GM12878 (cell line): ENCODE measurements around the gene AP3S1. TPM values are rescaled to one million over a fixed set of nuclear protein-coding genes. Genes with fewer than 3 reads are reported as not detected.

ENCODE experiments used
- ATAC-seq: fragments of 200-7000 bp; cut with Tn5 transposase; 3 replicates; pipeline ENCODE4 v1.9.1; 2020; ENCODE audit warnings: mild to moderate bottlenecking, moderate library complexity
- BruUV-seq: library from RNA; stranded (reverse); fragments of 400-500 nt; replicated peaks from 2 replicates; lab custom pipeline; 2021; lab: Mats Ljungman, UMichigan
- CTCF ChIA-PET: fragments of 300-600 bp; sonication (Branson Sonifier 250); formaldehyde crosslinking; extraction: SDS; loops from one replicate; lab custom pipeline; 2021; ENCODE audit warnings: inconsistent platforms; lab: Yijun Ruan, JAX
- POLR2A ChIA-PET: fragments of 350-600 bp; formaldehyde crosslinking; extraction: SDS; loops from one replicate; lab custom pipeline; 2021; ENCODE audit warnings: inconsistent platforms; lab: Charles Lee
- RAD21 ChIA-PET: fragments of 300-600 bp; sonication (Branson Sonifier 250); formaldehyde crosslinking; loops from one replicate; lab custom pipeline; 2023; ENCODE audit warnings: antibody characterized with exemption; ENCODE audit not compliant: unreplicated experiment; lab: Charles Lee
- SMC1A ChIA-PET: fragments of 300-600 bp; sonication (Branson Sonifier 250); formaldehyde crosslinking; loops from one replicate; lab custom pipeline; 2023; ENCODE audit not compliant: unreplicated experiment, uncharacterized antibody; lab: Charles Lee
- DNase-seq: peaks from one replicate; pipeline ENCODE4 v3.0.0-alpha.2; 2011; ENCODE audit warnings: low read depth, low spot score
- FAIRE-seq: peaks from 3 replicates; lab custom pipeline; 2011; peaks lifted over from hg19 to GRCh38; lab: Jason Lieb, UNC
- H2AFZ ChIP-seq: 2 replicates; pipeline ENCODE4 v1.6.0; 2011; ENCODE audit warnings: low read depth, low read length, control low read depth; ENCODE audit not compliant: control insufficient read depth
- H3K27ac ChIP-seq: 2 replicates; pipeline ENCODE4 v1.5.1; 2011; ENCODE audit warnings: control low read depth; ENCODE audit not compliant: control insufficient read depth, insufficient read depth
- H3K27me3 ChIP-seq, 2 experiments: replicated peaks in 1 of 2; 2 replicates each; pipeline versions ENCODE4 v1.6.0 to v1.6.1; 2011; ENCODE audit warnings: low read length in 1 of 2; ENCODE audit not compliant: control insufficient read depth in 2 of 2, insufficient read depth in 2 of 2
- H3K36me3 ChIP-seq, 2 experiments: 2 replicates each; pipeline ENCODE4 v1.5.1; 2011; ENCODE audit warnings: low read length in 1 of 2; ENCODE audit not compliant: control insufficient read depth in 2 of 2, insufficient read depth in 2 of 2
- H3K4me1 ChIP-seq: 2 replicates; pipeline ENCODE4 v1.6.1; 2011; ENCODE audit warnings: mild to moderate bottlenecking, low read length, moderate library complexity, mixed read lengths; ENCODE audit not compliant: control insufficient read depth, insufficient read depth
- H3K4me2 ChIP-seq: 2 replicates; pipeline ENCODE4 v1.6.0; 2011; ENCODE audit warnings: control low read depth; ENCODE audit not compliant: control insufficient read depth, insufficient read depth
- H3K4me3 ChIP-seq: fragments of 200-600 bp; sonication (generic); 2 replicates; pipeline ENCODE4 v1.5.1; 2016
- H3K79me2 ChIP-seq: 2 replicates; pipeline ENCODE4 v1.6.0; 2011; ENCODE audit warnings: low read length; ENCODE audit not compliant: control insufficient read depth, insufficient read depth
- H3K9ac ChIP-seq: 2 replicates; pipeline ENCODE4 v1.8.0; 2011; ENCODE audit warnings: low read length, control low read depth, mixed read lengths; ENCODE audit not compliant: control insufficient read depth, insufficient read depth
- H3K9me3 ChIP-seq: replicated peaks from 3 replicates; pipeline ENCODE4 v1.5.1; 2011; ENCODE audit warnings: mild to moderate bottlenecking, low read length; ENCODE audit not compliant: control insufficient read depth, insufficient read depth
- H4K20me1 ChIP-seq: 2 replicates; pipeline ENCODE4 v1.6.0; 2011; ENCODE audit not compliant: control insufficient read depth, insufficient read depth
- CBFB ChIP-seq: IDR thresholded peaks from 2 replicates; pipeline ENCODE4 v1.6.1; 2016; ENCODE audit warnings: antibody characterized with exemption, low read depth
- GATAD2B ChIP-seq: fragments of 450-650 bp; conservative IDR thresholded peaks from 2 replicates; pipeline ENCODE4 v1.6.1; 2017; ENCODE audit warnings: low read depth, mild to moderate bottlenecking, moderate library complexity
- JUND ChIP-seq: IDR thresholded peaks from 2 replicates; pipeline ENCODE4 v1.6.1; 2012; ENCODE audit warnings: low read depth, mild to moderate bottlenecking, low read length, improper control_type of control experiment, moderate library complexity
- MTA3 ChIP-seq: IDR thresholded peaks from 2 replicates; pipeline ENCODE4 v1.6.1; 2012; ENCODE audit warnings: low read length, inconsistent platforms, borderline replicate concordance
- NFXL1 ChIP-seq: fragments of 450-650 bp; IDR thresholded peaks from 2 replicates; pipeline ENCODE4 v1.6.1; 2017; ENCODE audit warnings: antibody characterized with exemption, mild to moderate bottlenecking, borderline replicate concordance
- NR2F1 ChIP-seq: fragments of 450-650 bp; conservative IDR thresholded peaks from 2 replicates; pipeline ENCODE4 v1.6.1; 2017; ENCODE audit warnings: mild to moderate bottlenecking
- PAX5 ChIP-seq: IDR thresholded peaks from 2 replicates; pipeline ENCODE4 v1.6.1; 2011; ENCODE audit warnings: low read depth, low read length, borderline replicate concordance
- PML ChIP-seq: IDR thresholded peaks from 2 replicates; pipeline ENCODE4 v1.6.1; 2012; ENCODE audit warnings: low read length, inconsistent platforms
- POLR2AphosphoS2 ChIP-seq: IDR thresholded peaks from 2 replicates; pipeline ENCODE4 v1.6.1; 2011; ENCODE audit warnings: low read depth, mild to moderate bottlenecking, low read length, improper control_type of control experiment, moderate library complexity
- POLR2AphosphoS5 ChIP-seq: IDR thresholded peaks from 2 replicates; pipeline ENCODE4 v1.6.1; 2011; ENCODE audit warnings: mild to moderate bottlenecking, low read length, inconsistent platforms
- RB1 ChIP-seq: fragments of 450-650 bp; formaldehyde crosslinking; IDR thresholded peaks from 2 replicates; pipeline ENCODE4 v1.6.1; 2017; ENCODE audit warnings: mild to moderate bottlenecking, borderline replicate concordance
- SMC3 ChIP-seq: IDR thresholded peaks from 2 replicates; pipeline ENCODE4 v1.6.1; 2011; ENCODE audit warnings: low read length, improper control_type of control experiment, borderline replicate concordance
- SRF ChIP-seq, 2 experiments: IDR thresholded peaks; 2 replicates each; pipeline ENCODE4 v1.6.1; 2011; ENCODE audit warnings: low read depth in 2 of 2, low read length in 2 of 2, mild to moderate bottlenecking in 1 of 2, moderate library complexity in 1 of 2
- TARDBP ChIP-seq: IDR thresholded peaks from 2 replicates; pipeline ENCODE4 v1.6.1; 2016; ENCODE audit warnings: borderline replicate concordance
- TCF3 ChIP-seq: IDR thresholded peaks from 2 replicates; pipeline ENCODE4 v1.6.1; 2012; ENCODE audit warnings: low read depth, mild to moderate bottlenecking, low read length, borderline replicate concordance; ENCODE audit not compliant: insufficient read depth
- ZSCAN29 ChIP-seq: fragments of 450-650 bp; IDR thresholded peaks from 2 replicates; pipeline ENCODE4 v1.6.1; 2017; ENCODE audit warnings: mild to moderate bottlenecking, moderate library complexity
- WGBS: methylation state at CpG from one replicate; pipeline ENCODE4 v1.1.6; 2016; ENCODE audit warnings: low lambda C conversion rate; ENCODE audit not compliant: insufficient replicate concordance, insufficient coverage; ENCODE audit errors: missing lambda C conversion rate; 5-methylcytosine and 5-hydroxymethylcytosine counted together
- in situ Hi-C: fragments of 300-500 bp; cut with MboI; formaldehyde crosslinking; loops from 9 replicates; pipeline ENCODE4 v1.14.3; 2018; ENCODE audit warnings: mixed read lengths
- intact Hi-C: fragments of 100-400 bp; cut with micrococcal nuclease; formaldehyde crosslinking; loops from one replicate; pipeline ENCODE4 v1.14.2; 2022; ENCODE audit not compliant: unreplicated experiment
- polyA plus RNA-seq, 11 experiments: library from polyadenylated mRNA; depleted of rRNA in 4 of 11; unstranded in 6 of 11; stranded (reverse) in 5 of 11; fragments of >200 nt; fragmentation: Nextera tagmentation in 4 of 11; fragmentation: Illumina TruSeq in 1 of 11; extraction: Ambion mirVana in 4 of 11; extraction: Trizol in 1 of 11; gene quantifications; 1 replicate in 1 of 11; 2 replicates in 10 of 11; pipeline versions ENCODE4 v1.2.1 to v1.2.3, GENCODE V29; 2011 to 2016; ENCODE audit warnings: inconsistent platforms in 2 of 11, missing spikeins in 2 of 11, low read depth in 1 of 11
- total RNA-seq, 4 experiments: library from RNA; depleted of rRNA in 3 of 4; stranded (reverse); fragments of >200 nt in 3 of 4; fragmentation: Illumina TruSeq in 1 of 4; extraction: Trizol in 1 of 4; gene quantifications; 2 replicates each; pipeline versions ENCODE4 v1.2.1 to v1.2.3, GENCODE V29; 2013 to 2021
- TF ChIP-seq, protein P1 (sequence below): fragments of 150-350 bp; IDR thresholded peaks from 2 replicates; pipeline ENCODE4 v1.6.1; 2014; ENCODE audit warnings: mild to moderate bottlenecking, low read depth, low read length
- TF ChIP-seq, protein P2 (sequence below): fragments of 450-650 bp; IDR thresholded peaks from 2 replicates; pipeline ENCODE4 v1.6.1; 2017; ENCODE audit warnings: mild to moderate bottlenecking, moderate library complexity
- TF ChIP-seq, protein P3 (sequence below): IDR thresholded peaks from 2 replicates; pipeline ENCODE4 v1.6.1; 2011; ENCODE audit warnings: mild to moderate bottlenecking, low read depth, low read length, moderate library complexity; ENCODE audit not compliant: insufficient replicate concordance

The AP3S1 gene
- total and polyA plus RNA-seq, 10 of the 15 experiments (the other 5 are each of a cell fraction or from before 2014, with no cell fraction given), result 36.4 to 137 (median 67.5) TPM

DNA sequence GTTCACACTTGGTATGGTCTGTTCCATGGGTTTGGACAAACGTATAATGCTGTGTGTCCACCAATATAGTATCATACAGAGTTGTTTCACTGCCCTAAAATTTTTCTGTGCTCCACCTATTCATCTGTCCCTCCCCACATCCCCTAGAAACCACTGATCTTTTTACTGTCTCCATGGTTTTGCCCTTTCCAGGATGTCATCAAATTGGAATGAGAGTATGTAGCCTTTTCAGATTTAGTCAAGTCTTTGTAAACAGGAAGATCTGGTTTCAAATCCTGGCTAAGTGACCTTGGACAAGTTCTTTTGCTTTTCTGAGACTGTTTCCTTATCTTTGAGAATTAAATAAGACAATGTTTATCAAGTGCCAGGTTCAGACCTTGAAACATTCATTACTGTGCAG lies 107.4 kb downstream of the AP3S1 start:
- Histone ChIP-seq H3K4me3 (no peak overlapping the region), H2AFZ (no peak overlapping the region), H4K20me1 (no peaks in the 10 kb centered on the region), H3K4me2 (no peak overlapping the region), H3K27me3 (no peaks in the 10 kb centered on the region; a peak in 1 of 4 replicates), H3K79me2 (no peaks in the 10 kb centered on the region), H3K36me3 (no peaks in the 10 kb centered on the region), H3K9me3 (no peaks in the 10 kb centered on the region), H3K9ac (no peak overlapping the region), H3K4me1 (no peaks in the 10 kb centered on the region), H3K27ac (no peak overlapping the region)
- 0% methylated on average over 1 of the region's 1 CpG for WGBS
- ChIA-PET CTCF (interaction anchor here (1.3 kb wide), 1 partner anchor 23 kb away, joined by 4 read pairs; no protein-coding TSS in a partner anchor), SMC1A (no interaction called here), RAD21 (no interaction called here), POLR2A (no interaction called here)
- intact Hi-C loops (no loop called here), in situ Hi-C loops (no loop called here)
- no peak for TF ChIP-seq POLR2AphosphoS5
- no peak for TF ChIP-seq POLR2AphosphoS2
- no peak for TF ChIP-seq SRF (IDR thresholded peaks at IDR 0.05; ENCODE audit: low read depth in 2 of 2, low read length in 2 of 2)
- TF ChIP-seq SMC3, result no peak
- TF ChIP-seq RB1, result no peak
- TF ChIP-seq MTA3, result no peak
- TF ChIP-seq NFXL1, result no peak
- TF ChIP-seq, protein P1, sequence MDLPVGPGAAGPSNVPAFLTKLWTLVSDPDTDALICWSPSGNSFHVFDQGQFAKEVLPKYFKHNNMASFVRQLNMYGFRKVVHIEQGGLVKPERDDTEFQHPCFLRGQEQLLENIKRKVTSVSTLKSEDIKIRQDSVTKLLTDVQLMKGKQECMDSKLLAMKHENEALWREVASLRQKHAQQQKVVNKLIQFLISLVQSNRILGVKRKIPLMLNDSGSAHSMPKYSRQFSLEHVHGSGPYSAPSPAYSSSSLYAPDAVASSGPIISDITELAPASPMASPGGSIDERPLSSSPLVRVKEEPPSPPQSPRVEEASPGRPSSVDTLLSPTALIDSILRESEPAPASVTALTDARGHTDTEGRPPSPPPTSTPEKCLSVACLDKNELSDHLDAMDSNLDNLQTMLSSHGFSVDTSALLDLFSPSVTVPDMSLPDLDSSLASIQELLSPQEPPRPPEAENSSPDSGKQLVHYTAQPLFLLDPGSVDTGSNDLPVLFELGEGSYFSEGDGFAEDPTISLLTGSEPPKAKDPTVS, result no peak
- no peak for TF ChIP-seq PML
- TF ChIP-seq GATAD2B, result no peak
- no peak for TF ChIP-seq NR2F1
- TF ChIP-seq TCF3, result no peak
- TF ChIP-seq, protein P2, sequence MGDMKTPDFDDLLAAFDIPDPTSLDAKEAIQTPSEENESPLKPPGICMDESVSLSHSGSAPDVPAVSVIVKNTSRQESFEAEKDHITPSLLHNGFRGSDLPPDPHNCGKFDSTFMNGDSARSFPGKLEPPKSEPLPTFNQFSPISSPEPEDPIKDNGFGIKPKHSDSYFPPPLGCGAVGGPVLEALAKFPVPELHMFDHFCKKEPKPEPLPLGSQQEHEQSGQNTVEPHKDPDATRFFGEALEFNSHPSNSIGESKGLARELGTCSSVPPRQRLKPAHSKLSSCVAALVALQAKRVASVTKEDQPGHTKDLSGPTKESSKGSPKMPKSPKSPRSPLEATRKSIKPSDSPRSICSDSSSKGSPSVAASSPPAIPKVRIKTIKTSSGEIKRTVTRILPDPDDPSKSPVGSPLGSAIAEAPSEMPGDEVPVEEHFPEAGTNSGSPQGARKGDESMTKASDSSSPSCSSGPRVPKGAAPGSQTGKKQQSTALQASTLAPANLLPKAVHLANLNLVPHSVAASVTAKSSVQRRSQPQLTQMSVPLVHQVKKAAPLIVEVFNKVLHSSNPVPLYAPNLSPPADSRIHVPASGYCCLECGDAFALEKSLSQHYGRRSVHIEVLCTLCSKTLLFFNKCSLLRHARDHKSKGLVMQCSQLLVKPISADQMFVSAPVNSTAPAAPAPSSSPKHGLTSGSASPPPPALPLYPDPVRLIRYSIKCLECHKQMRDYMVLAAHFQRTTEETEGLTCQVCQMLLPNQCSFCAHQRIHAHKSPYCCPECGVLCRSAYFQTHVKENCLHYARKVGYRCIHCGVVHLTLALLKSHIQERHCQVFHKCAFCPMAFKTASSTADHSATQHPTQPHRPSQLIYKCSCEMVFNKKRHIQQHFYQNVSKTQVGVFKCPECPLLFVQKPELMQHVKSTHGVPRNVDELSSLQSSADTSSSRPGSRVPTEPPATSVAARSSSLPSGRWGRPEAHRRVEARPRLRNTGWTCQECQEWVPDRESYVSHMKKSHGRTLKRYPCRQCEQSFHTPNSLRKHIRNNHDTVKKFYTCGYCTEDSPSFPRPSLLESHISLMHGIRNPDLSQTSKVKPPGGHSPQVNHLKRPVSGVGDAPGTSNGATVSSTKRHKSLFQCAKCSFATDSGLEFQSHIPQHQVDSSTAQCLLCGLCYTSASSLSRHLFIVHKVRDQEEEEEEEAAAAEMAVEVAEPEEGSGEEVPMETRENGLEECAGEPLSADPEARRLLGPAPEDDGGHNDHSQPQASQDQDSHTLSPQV, result no peak
- TF ChIP-seq PAX5, result no peak
- TF ChIP-seq, protein P3, sequence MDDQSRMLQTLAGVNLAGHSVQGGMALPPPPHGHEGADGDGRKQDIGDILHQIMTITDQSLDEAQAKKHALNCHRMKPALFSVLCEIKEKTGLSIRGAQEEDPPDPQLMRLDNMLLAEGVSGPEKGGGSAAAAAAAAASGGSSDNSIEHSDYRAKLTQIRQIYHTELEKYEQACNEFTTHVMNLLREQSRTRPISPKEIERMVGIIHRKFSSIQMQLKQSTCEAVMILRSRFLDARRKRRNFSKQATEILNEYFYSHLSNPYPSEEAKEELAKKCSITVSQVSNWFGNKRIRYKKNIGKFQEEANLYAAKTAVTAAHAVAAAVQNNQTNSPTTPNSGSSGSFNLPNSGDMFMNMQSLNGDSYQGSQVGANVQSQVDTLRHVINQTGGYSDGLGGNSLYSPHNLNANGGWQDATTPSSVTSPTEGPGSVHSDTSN, result no peak
- no peak for TF ChIP-seq TARDBP
- no peak for TF ChIP-seq JUND
- no peak for TF ChIP-seq CBFB
- no peak for TF ChIP-seq ZSCAN29
- DNase-seq, result no peak
- ATAC-seq, result no peak
- FAIRE-seq, result no peak
- BruUV-seq, result no TSS peak
